ENCODE data around the gene ZNF778. TPM values are rescaled to one million over a fixed set of nuclear protein-coding genes. Genes with fewer than 3 reads are reported as not detected.

Gene ZNF778
- total and polyA plus RNA-seq, 2 of the 8 experiments (the other 6 are each of a cell fraction or from before 2014, with no cell fraction given) = 9.5 to 21.9 TPM

DNA sequence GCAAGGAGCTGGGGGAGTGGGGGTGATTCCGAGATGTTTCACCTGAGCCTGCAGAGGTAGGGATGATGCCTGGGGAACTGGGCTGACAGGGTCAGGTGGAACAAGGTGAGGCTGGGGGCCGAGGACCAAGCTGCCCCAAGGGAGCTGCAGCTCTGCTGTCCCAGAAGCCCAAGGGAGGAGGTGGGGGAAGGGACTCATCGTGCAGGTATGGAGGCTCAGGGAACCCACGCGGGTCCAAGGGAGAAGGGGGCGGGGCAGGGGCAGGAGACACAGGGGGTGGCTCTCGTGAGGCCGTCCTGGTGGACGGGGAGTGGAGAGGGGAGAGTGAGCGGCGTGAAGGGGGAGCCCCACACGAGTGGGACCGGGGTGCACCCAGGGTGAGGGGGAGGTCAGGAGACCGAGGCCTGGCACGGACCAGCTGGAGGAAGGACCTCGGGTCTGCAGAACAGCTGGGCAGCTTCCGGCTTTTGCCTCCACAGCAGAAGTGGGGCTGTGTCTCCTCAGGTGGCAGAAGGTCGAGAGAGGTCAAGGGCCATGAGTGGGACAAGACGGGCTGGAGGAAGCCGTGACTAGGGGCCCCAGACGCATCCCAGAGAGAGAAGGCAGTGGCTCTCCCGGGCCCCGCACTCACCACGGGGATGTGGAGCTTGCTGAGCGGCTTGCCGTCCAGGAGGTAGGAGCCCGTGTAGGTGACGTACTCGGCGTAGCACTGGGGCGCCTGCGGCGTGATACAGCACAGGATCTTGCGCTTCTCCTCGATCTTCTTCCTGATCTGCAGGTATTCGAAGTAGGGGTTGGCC lies 61.1 kb downstream of the ZNF778 start:
- H3K23ac ChIP-seq (ENCODE audit: insufficient read length) = no peak overlapping the region
- H2BK20ac ChIP-seq (ENCODE audit: low read length) = no peak overlapping the region
- no peak overlapping the region for H3K56ac ChIP-seq (replicated peaks; ENCODE audit: insufficient read length, low read depth, low read length)
- no peaks in the 10 kb centered on the region for H3K23me2 ChIP-seq (ENCODE audit: low read depth, low read length)
- H2BK15ac ChIP-seq (ENCODE audit: low read length) = no peak overlapping the region
- H3K9me3 ChIP-seq (ENCODE audit: insufficient read depth in 2 of 2, low read depth in 1 of 2, low read length in 1 of 2) = no peaks in the 10 kb centered on the region
- H2AK5ac ChIP-seq (ENCODE audit: low read depth, low read length) = no peak overlapping the region
- no peak overlapping the region for H4K5ac ChIP-seq (ENCODE audit: insufficient read length, low read depth, low read length)
- H3K79me2 ChIP-seq (ENCODE audit: control insufficient read depth in 1 of 2, insufficient read depth in 2 of 2, low read length in 2 of 2) = no peaks in the 10 kb centered on the region; a peak in 1 of 4 replicates
- peaks cover 4 to 66% (median 39%) of the 10 kb centered on the region in 4 experiments; a peak in 7 of 8 replicates for H3K36me3 ChIP-seq (ENCODE audit: control insufficient read depth in 2 of 4, insufficient read depth in 4 of 4, low read length in 3 of 4)
- no peaks in the 10 kb centered on the region for H3K4me1 ChIP-seq (replicated peaks in 1 of 4; ENCODE audit: control insufficient read depth in 3 of 4, insufficient read depth in 4 of 4, low read length in 3 of 4)
- DNase-seq (ENCODE audit: low read depth in 1 of 2, low spot score in 2 of 2) (no peak), FAIRE-seq (no peak)
- H3K4me2 ChIP-seq (ENCODE audit: insufficient read depth in 1 of 2, low read depth in 2 of 2, low read length in 2 of 2) = no peak overlapping the region
- CTCF ChIA-PET (ENCODE audit: partially characterized antibody) = interaction anchor here (1.6 to 4.3 kb wide), 3 partner anchors 10 to 17 kb away, joined by 5 to 28 read pairs (median 17); no protein-coding TSS in a partner anchor
- no peak overlapping the region for H4K91ac ChIP-seq (replicated peaks; ENCODE audit: insufficient read length, low read length)
- H2BK120ac ChIP-seq (replicated peaks; ENCODE audit: low read depth, low read length) = no peak overlapping the region
- H2BK5ac ChIP-seq (ENCODE audit: low read depth, low read length) = 0 out of 2 replicates have a peak overlapping the region, but pooled peaks have one; percentile 63
- POLR2A ChIA-PET (ENCODE audit: partially characterized antibody) = interaction anchor here (1.2 to 3.0 kb wide), 3 partner anchors 10 to 15 kb away, joined by 3 to 8 read pairs (median 4); no protein-coding TSS in a partner anchor
- peaks cover 12% of the 10 kb centered on the region for H3K79me1 ChIP-seq (ENCODE audit: low read depth, low read length)
- H4K8ac ChIP-seq (ENCODE audit: extremely low read depth, insufficient read depth, low read length) = no peak overlapping the region; the same call in 1 of the 2 replicates
- no peak overlapping the region for H3K4ac ChIP-seq (replicated peaks; ENCODE audit: insufficient read length, low read depth, low read length)
- H4K20me1 ChIP-seq (replicated peaks in 1 of 2; ENCODE audit: control insufficient read depth in 1 of 2, insufficient read depth in 2 of 2, low read length in 2 of 2) = peaks cover 11% of the 10 kb centered on the region in 2 experiments
- H3K9ac ChIP-seq (replicated peaks in 1 of 4; ENCODE audit: extremely low read depth in 1 of 4, low read depth in 3 of 4, low read length in 3 of 4) = no peak overlapping the region
- no peak overlapping the region for H2AFZ ChIP-seq (ENCODE audit: low read length)
- H3K18ac ChIP-seq (ENCODE audit: extremely low read depth, low read length) = no peak overlapping the region
- no peaks in the 10 kb centered on the region for H3K27me3 ChIP-seq (replicated peaks in 1 of 4; ENCODE audit: control insufficient read depth in 3 of 4, extremely low read depth in 1 of 4, insufficient read depth in 3 of 4, low read length in 3 of 4)
- no peak overlapping the region for H3K4me3 ChIP-seq (ENCODE audit: extremely low read depth in 1 of 4, insufficient read depth in 2 of 4, low read depth in 3 of 4, low read length in 4 of 4)
- no peak overlapping the region for H3K14ac ChIP-seq (ENCODE audit: insufficient read length)
- no peak overlapping the region for H2BK12ac ChIP-seq (ENCODE audit: low read depth, low read length)
- no peak overlapping the region for H3K27ac ChIP-seq (ENCODE audit: low read depth, low read length)
- WGBS, 2 experiments (ENCODE audit: extremely low coverage in 1 of 2, insufficient coverage in 1 of 2, insufficient read length in 1 of 2, insufficient replicate concordance in 2 of 2, low coverage in 1 of 2, low lambda C conversion rate in 2 of 2, missing lambda C conversion rate in 1 of 2) = 91% methylated on average over 25 of the region's 36 CpGs; no CpG with 5 or more reads in 1 of the 2 experiments
- TF ChIP-seq BCL11A (IDR thresholded peaks at IDR 0.05; ENCODE audit: low read depth in 2 of 2, low read length in 2 of 2) (no peak), JUND (IDR thresholded peaks at IDR 0.05; ENCODE audit: low read length) (no peak), FOSL1 (IDR thresholded peaks at IDR 0.05; ENCODE audit: insufficient read depth, low read depth, low read length) (no peak), POLR2AphosphoS5 (IDR thresholded peaks at IDR 0.05; ENCODE audit: low read depth, low read length) (no peak), SP1 (IDR thresholded peaks at IDR 0.05; ENCODE audit: low read depth, low read length) (no peak), CREB1 (IDR thresholded peaks at IDR 0.05) (no peak), TAF1 (IDR thresholded peaks at IDR 0.05; ENCODE audit: low read depth, low read length) (no peak)
- TF ChIP-seq, protein P1, sequence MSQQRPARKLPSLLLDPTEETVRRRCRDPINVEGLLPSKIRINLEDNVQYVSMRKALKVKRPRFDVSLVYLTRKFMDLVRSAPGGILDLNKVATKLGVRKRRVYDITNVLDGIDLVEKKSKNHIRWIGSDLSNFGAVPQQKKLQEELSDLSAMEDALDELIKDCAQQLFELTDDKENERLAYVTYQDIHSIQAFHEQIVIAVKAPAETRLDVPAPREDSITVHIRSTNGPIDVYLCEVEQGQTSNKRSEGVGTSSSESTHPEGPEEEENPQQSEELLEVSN (IDR thresholded peaks at IDR 0.05) = no peak
